ENCODE results near the gene SMAD3.

SMAD3 gene

GRCh38 chr15:67124911-67125588, 59.6 kb downstream of the SMAD3 start (continued):
- TF ChIP-seq ZXDB (tag by site-specific recombination; IDR thresholded peaks at IDR 0.05) (no peak), ZNF664 (tag by site-specific recombination; IDR thresholded peaks at IDR 0.05) (no peak), OSR2 (tag by site-specific recombination; IDR thresholded peaks at IDR 0.05) (no peak), ZBTB17 (tag by site-specific recombination; IDR thresholded peaks at IDR 0.05) (peak; percentile 63; the same call in 1 of the 2 replicates), ZNF658 (tag by site-specific recombination; IDR thresholded peaks at IDR 0.05) (no peak), ZNF169 (tag by site-specific recombination; IDR thresholded peaks at IDR 0.05) (no peak), GLI4 (tag by site-specific recombination; IDR thresholded peaks at IDR 0.05) (no peak), ZNF239 (tag by site-specific recombination; IDR thresholded peaks at IDR 0.05) (no peak)
- TF ChIP-seq, protein P1, sequence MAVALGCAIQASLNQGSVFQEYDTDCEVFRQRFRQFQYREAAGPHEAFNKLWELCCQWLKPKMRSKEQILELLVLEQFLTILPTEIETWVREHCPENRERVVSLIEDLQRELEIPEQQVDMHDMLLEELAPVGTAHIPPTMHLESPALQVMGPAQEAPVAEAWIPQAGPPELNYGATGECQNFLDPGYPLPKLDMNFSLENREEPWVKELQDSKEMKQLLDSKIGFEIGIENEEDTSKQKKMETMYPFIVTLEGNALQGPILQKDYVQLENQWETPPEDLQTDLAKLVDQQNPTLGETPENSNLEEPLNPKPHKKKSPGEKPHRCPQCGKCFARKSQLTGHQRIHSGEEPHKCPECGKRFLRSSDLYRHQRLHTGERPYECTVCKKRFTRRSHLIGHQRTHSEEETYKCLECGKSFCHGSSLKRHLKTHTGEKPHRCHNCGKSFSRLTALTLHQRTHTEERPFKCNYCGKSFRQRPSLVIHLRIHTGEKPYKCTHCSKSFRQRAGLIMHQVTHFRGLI (tag by site-specific recombination; IDR thresholded peaks at IDR 0.05), result no peak

GRCh38 chr15:67125589-67126502, 60.4 kb downstream of the SMAD3 start:
- Histone ChIP-seq H3K36me3 (ENCODE audit: control insufficient read depth in 2 of 2, insufficient read depth in 1 of 2, low read length in 2 of 2) (peaks cover 0 to 5% of the 10 kb centered on the region in 2 experiments; a peak in 1 of 3 replicates), H3K4me3 (ENCODE audit: low read depth, low read length) (no peak overlapping the region)
- POLR2A ChIA-PET, result interaction anchor here (1.0 to 1.5 kb wide), 3 partner anchors 8 to 60 kb away, joined by 3 to 4 read pairs (median 4); partner anchors contain the start of gene SMAD3
- TF ChIP-seq ZFHX2 (tag by site-specific recombination; conservative IDR thresholded peaks at IDR 0.05) (peak; percentile 53), IKZF3 (tag by site-specific recombination; IDR thresholded peaks at IDR 0.05) (peak; percentile 71; the same call in 1 of the 2 replicates), SP7 (tag by site-specific recombination; IDR thresholded peaks at IDR 0.05) (peak; percentile 56), PRDM6 (tag by site-specific recombination; IDR thresholded peaks at IDR 0.05) (peak; percentile 75), RBAK (tag by site-specific recombination; IDR thresholded peaks at IDR 0.05) (no peak), ZBTB7A (tag by site-specific recombination; IDR thresholded peaks at IDR 0.05; ENCODE audit: low read depth) (no peak), ZNF2 (tag by site-specific recombination; IDR thresholded peaks at IDR 0.05) (no peak), ZSCAN30 (tag by site-specific recombination; IDR thresholded peaks at IDR 0.05) (no peak), SCRT2 (tag by site-specific recombination; IDR thresholded peaks at IDR 0.05) (peak; percentile 86), ZEB2 (tag by site-specific recombination; IDR thresholded peaks at IDR 0.05) (peak; percentile 82), ZNF239 (tag by site-specific recombination; IDR thresholded peaks at IDR 0.05) (no peak), ZNF354C (tag by site-specific recombination; IDR thresholded peaks at IDR 0.05; ENCODE audit: borderline replicate concordance, low read depth) (no peak), ZNF362 (tag by site-specific recombination; IDR thresholded peaks at IDR 0.05) (peak; percentile 87), ZNF350 (tag by site-specific recombination; IDR thresholded peaks at IDR 0.05) (no peak), SP3 (tag by site-specific recombination; IDR thresholded peaks at IDR 0.05) (no peak), ZNF416 (tag by site-specific recombination; IDR thresholded peaks at IDR 0.05) (no peak), ZNF335 (tag by site-specific recombination; conservative IDR thresholded peaks at IDR 0.05) (no peak)
- TF ChIP-seq, protein P1 (tag by site-specific recombination; IDR thresholded peaks at IDR 0.05), result 0 out of 2 replicates have a peak, but pooled peaks have one; percentile 25
- TF ChIP-seq, protein P2, sequence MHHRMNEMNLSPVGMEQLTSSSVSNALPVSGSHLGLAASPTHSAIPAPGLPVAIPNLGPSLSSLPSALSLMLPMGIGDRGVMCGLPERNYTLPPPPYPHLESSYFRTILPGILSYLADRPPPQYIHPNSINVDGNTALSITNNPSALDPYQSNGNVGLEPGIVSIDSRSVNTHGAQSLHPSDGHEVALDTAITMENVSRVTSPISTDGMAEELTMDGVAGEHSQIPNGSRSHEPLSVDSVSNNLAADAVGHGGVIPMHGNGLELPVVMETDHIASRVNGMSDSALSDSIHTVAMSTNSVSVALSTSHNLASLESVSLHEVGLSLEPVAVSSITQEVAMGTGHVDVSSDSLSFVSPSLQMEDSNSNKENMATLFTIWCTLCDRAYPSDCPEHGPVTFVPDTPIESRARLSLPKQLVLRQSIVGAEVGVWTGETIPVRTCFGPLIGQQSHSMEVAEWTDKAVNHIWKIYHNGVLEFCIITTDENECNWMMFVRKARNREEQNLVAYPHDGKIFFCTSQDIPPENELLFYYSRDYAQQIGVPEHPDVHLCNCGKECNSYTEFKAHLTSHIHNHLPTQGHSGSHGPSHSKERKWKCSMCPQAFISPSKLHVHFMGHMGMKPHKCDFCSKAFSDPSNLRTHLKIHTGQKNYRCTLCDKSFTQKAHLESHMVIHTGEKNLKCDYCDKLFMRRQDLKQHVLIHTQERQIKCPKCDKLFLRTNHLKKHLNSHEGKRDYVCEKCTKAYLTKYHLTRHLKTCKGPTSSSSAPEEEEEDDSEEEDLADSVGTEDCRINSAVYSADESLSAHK (tag by site-specific recombination; IDR thresholded peaks at IDR 0.05), result no peak

More at GRCh38 chr15:67125589-67126502, 60.4 kb downstream of the SMAD3 start:
- H3K27ac ChIP-seq (ENCODE audit: extremely low read depth, low read depth, low read length), result no peak overlapping the region
- H3K9me3 ChIP-seq (ENCODE audit: control insufficient read depth, insufficient read depth, low read depth, low read length), result no peaks in the 10 kb centered on the region
- CTCF ChIA-PET, result interaction anchor here (1.4 to 2.8 kb wide), 2 partner anchors 9 to 178 kb away, joined by 7 to 10 read pairs; no protein-coding TSS in a partner anchor
- peaks cover 10% of the 10 kb centered on the region for H3K4me1 ChIP-seq (ENCODE audit: control insufficient read depth, insufficient read depth, low read length)
